GM15510 (cell line): ENCODE measurements around the gene NOP16.

Experiments
- POLR2A ChIP-seq: IDR thresholded peaks from 3 replicates; pipeline ENCODE4 v1.6.1; 2011; ENCODE audit warnings: borderline replicate concordance; ENCODE audit not compliant: insufficient read length; ENCODE audit errors: extremely low read depth

NOP16 gene

DNA sequence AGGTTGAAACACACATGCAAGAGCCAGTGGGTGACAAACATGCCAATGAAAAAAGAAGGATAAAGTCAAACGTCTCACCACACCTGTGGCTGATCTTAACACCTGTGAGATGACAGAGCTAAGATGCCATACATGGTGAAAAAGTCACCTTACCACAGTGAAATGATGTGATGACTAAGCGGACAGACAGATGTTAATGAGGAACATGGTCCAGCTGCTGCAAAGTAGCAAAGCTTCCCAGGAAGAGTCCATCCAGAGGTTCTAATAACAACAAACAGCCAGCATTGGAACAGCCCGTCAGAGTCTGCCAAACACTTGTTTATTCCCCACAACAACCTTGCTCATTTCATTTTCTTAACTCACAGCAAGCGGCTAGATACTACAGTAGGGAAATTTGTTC lies 28.7 kb downstream of the NOP16 start:
- no peak for TF ChIP-seq POLR2A

DNA sequence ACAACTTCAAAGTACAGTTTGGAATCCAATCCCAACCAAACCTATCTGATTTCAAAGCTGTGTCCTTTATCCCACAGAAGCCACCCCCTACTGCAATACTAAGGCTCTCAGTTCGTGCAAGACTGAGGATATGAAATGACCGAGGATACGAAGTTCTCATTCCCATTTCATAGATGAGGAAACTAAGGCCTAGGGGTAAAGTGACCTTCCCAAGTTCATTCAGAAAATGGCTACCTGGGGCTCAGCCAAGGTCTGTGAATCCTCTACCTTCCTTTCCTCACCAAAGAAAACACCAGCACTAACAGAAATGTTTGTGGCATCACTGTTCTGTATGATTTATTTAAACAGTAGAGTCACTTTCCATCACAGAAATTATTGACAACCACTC lies 32.2 kb downstream of the NOP16 start:
- TF ChIP-seq POLR2A: no peak

DNA sequence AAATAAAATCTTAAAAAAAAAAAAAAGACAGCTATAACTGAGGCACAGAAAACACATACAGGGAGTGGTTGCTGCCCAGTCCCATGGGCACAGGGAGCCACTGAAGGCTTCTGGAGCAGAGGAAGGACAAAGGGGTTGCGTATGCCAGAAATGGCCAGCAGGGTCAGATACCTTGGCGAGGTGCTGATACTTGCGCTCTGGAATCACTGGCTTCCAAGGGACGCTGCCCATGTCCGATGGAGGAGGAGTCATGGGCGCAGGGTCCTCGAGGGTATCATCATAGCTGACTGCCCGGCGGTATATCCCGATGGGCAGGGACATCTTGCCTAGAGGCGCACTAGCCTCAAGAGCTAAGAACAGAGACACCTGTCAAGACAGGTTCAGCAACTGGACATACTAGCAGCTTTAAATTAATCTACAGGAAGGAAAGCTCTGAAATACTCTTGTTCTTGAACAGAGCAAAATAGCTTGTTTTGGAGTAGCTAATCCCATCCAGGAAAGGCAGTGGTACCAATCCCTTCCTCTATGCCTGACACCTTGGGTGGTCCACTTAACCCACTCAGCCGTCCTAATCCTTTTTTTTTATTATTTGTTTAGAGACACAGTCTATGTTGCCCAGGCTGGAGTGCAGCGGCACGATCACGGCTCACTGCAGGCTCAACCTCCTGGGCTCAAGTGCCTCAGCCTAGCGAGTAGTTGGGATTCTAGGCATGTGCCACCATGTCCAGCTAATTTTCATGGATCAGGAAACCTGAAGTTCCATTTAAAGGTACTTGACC lies 32.8 kb downstream of the NOP16 start:
- no peak for TF ChIP-seq POLR2A

DNA sequence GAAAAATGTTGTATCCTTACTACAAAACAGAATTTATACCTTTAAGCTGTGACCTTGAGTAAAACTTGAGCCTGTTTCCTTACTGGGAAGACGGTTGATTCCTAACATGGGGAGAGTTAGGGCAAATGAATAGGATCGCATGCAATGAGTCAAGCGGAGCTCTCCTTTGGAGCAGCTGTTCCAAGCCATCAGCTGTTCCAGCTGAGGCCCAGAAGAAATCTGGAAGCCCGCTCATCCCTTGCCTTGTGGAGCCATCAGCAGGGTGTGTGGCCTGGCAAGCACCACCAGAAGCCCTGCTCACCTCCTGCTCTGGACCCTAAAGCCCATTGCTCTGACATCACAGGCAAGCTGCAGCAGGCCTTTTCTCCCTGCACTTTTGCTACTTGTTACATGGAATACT lies 34.9 kb downstream of the NOP16 start:
- no peak for TF ChIP-seq POLR2A

DNA sequence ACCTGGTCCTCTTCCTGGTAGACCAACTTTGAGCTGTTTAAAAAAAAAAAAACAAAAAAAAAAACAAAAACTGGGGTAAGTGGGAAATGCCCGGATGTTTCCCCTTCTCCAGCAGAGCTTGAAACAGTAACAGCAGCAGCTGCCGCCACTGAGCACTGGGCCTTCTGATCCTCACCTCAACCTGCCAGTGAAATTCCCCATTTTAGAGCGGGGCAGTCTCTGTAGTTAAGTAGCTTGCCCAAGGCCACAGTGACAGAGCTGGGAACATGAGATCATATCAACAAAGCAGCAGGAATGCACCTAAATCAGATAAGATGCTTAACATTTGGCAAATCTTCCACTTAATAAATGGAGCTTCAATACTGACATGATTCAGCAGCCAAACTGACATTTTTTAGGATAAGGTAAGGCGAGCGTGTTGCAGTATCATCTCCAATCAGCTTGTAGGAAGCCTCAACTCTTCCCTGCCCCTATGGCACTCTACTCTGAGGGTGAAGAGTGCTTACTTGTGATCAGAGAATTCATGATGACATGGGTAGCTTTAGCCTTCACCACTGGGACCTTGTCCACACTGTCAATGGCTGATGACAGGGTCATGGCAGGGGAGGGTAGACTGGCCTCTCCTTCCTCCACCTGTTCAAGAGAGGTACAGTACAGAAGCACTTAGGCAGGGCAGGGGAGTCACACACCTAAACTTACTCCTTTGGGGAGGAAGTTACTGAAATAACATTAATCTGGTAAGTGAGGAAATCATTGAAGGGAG lies 36.1 kb downstream of the NOP16 start:
- no peak for TF ChIP-seq POLR2A

DNA sequence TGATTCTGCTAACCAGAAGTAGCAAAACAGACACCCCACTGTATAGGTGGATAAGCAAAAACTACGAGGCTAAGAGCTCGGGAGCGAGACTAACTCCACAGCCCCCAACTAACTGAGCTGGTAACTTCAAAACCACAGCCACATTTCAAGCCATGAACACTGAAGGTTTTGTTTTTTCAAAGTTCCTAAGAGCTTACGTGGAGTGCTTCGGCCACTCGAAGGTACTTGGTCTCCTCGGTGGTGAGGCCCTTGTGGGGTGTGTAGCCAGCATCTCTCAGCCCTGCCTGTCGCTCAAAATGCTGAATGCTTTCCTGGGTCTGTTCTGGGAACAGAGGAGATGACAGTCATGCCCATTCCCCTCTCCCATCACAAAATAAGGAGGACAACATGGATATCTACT lies 38.0 kb downstream of the NOP16 start:
- no peak for TF ChIP-seq POLR2A

DNA sequence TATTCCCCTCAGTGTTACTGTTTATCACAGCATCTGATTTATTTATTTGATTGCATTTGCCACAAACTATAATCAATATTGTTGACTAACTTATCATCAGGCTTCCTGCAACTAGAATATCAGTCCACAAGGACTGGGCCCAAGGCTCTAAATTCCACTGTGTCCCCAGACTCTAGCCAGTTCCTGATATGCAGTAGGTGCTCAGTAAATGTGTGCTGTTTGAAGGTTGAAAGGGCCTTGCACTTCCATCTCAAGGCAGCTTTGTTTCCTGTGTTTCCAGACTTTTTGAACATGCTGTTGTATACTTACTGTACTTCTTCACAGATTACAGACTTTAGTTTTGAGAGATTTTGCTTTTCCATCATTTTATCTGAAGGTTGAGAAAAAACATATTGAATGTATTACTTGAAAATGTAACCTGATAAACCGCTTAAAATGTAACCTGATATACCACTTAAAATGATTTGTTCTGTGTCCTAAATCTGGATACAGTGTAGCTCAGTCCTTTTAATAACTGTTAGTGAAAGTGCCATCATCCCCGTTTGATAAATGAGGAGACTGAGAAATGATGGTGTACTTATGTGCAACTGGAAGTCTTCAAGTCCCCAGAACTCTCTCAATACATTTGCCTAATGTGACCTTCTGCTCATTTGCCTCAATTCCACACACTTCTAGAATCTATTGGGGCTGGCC lies 45.5 kb downstream of the NOP16 start:
- TF ChIP-seq POLR2A: no peak

DNA sequence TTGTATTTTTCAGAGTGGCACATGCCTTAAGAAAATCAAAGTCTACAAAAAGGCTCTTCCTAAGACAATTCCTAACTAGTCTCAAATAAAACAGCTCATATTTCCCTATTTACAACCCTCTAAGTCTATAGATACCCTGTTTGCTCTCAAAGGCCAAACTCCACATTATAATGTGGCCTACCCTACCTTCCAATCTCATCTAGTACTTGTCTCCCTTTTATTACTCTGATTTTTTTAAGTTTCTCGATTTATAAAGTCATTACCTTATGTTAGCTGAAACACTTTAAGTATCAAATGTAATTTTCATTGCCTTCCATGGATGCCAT lies 46.3 kb downstream of the NOP16 start:
- no peak for TF ChIP-seq POLR2A

DNA sequence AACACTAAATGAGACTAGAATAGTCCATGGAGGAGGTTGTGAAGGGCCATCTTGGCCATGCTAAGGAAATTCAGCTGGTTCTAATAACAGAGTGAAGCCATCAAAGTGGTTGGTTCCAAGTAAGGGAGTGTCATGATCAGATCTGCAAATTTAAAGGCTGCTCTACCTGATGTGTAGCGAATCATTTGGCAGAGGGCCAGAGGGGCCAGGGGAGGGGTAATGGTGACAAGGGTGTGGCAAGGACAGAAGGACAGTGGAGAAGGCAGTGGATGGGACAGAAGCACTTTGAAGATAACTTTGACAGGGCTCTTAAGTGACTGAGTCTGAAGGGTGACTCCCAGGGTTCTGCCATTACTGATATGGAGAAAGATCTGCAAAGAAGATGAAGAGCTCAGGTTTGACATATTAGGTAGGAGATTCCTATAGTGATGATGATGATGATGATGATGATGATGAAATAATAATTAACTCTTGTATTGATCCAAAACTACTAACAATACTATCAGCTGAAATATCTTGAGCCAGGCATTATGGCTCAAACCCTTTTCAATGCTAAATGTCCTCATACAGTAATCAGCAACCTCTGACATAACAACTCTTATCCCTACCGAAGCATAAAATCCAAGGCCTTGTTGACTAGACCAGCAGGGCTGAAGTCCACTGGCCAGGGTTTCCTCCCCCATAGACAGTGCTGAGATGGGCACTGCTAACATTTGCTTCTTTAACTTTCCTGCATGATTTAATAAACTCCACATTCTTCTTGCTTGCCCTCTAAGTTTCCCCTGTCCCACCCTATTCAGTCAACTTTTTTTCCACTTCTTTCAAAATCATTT lies 46.9 kb downstream of the NOP16 start:
- no peak for TF ChIP-seq POLR2A

DNA sequence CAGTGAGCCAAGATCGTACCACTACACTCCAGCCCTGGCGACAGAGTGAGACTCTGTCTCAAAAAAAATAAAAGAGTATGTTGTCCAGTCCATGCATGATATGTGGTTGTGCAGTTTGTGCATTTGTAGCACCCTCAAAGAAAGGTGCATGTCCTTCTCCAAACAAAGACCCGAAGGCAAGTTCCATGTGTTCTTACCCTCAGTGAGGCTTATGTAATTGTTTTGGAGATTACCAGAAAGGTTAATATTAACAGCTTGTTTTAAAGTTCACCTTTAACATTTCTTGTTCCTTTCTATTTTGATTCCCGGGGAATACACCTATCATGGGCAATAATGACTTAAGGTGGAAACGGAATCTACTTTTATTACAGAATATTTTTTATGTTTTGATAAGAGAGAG lies 49.1 kb downstream of the NOP16 start:
- TF ChIP-seq POLR2A: no peak

DNA sequence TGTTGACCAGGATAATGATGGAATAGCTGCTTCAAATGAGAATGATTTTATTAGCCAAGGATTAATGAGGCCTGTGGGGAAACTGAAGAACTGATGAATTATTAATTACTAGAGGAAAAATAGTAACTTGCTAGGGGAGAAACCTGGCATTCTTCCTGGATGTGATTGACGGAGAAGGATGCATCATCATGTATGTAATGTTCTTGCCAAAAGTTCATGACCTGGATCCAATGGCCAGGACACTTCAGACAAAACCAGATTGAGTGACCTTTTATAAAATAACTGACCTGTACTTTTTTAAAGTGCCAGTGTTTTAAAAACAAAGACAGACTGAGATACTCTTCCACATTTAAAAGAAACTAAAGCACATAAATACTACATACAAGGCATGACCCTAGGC lies 50.5 kb downstream of the NOP16 start:
- no peak for TF ChIP-seq POLR2A

DNA sequence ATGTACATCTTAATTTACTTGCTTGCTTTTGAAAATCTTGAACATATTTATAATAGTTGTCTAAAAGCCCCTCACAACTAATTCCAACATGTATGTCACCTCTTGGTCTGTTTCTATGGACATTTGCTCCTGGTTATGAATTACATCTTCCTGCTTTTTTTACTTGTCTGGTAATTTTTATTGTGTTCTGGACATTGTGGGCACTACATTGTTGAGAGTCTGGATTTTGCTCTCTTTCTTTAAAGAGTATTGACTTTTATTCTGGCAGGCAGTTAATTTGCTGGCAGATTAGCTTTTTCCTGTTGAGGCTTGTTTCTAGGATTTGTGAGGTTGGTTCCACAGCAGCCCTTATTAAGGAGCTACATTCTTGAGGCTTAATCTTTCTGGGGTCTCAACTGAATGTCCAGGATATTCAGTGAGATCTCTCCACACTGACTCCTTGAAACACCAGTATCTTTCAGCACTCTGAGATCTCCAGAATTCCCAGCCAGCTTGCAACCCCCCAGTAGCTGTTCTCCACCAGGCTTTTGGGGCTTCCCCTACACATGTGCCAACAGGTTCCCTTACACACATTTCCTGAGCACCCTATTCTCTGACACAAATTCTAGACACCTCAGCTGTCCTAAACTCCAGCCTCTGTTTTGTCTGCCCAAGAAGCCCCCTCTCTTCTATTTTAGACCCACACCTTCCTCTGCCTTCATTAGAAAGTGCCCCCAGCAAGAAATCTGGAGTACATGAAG lies 54.2 kb downstream of the NOP16 start:
- TF ChIP-seq POLR2A: no peak
